H1 (cell line): ENCODE data around the gene CNTN6. TPM values are rescaled to one million over a fixed set of nuclear protein-coding genes. Genes with fewer than 3 reads are reported as not detected.

Experiments
- CTCF ChIA-PET: fragments of 300-600 bp; sonication (Branson Sonifier 250); formaldehyde crosslinking; loops from one replicate; lab custom pipeline; 2021; ENCODE audit not compliant: partially characterized antibody; lab: Charles Lee
- POLR2A ChIA-PET: fragments of 300-600 bp; sonication (Branson Sonifier 250); formaldehyde crosslinking; loops from one replicate; lab custom pipeline; 2021; ENCODE audit warnings: inconsistent platforms; ENCODE audit not compliant: partially characterized antibody; lab: Charles Lee
- DNase-seq, 2 experiments: peaks; one replicate each; pipeline versions ENCODE4 v3.0.0 to v3.0.0-alpha.2; 2010 to 2022; ENCODE audit warnings: low spot score in 2 of 2, low read depth in 1 of 2, mixed read lengths in 1 of 2
- FAIRE-seq: peaks from 2 replicates; lab custom pipeline; 2011; peaks lifted over from hg19 to GRCh38; lab: Jason Lieb, UNC
- H2AFZ ChIP-seq: 2 replicates; pipeline ENCODE4 v1.8.1; 2012; ENCODE audit warnings: low read length, inconsistent platforms
- H2AK5ac ChIP-seq: 2 replicates; pipeline ENCODE4 v1.6.1; 2013; ENCODE audit warnings: low read depth, low read length
- H2BK120ac ChIP-seq: replicated peaks from 2 replicates; pipeline ENCODE3; 2013; ENCODE audit warnings: low read depth, low read length, inconsistent platforms
- H2BK12ac ChIP-seq: 2 replicates; pipeline ENCODE4 v1.6.1; 2013; ENCODE audit warnings: low read depth, low read length
- H2BK15ac ChIP-seq: 2 replicates; pipeline ENCODE4 v1.6.1; 2013; ENCODE audit warnings: low read length
- H2BK20ac ChIP-seq: 2 replicates; pipeline ENCODE4 v1.6.1; 2013; ENCODE audit warnings: low read length
- H2BK5ac ChIP-seq: 2 replicates; pipeline ENCODE4 v1.6.1; 2013; ENCODE audit warnings: low read depth, low read length
- H3K14ac ChIP-seq: 2 replicates; pipeline ENCODE4 v1.6.1; 2013; ENCODE audit warnings: inconsistent platforms; ENCODE audit not compliant: insufficient read length
- H3K18ac ChIP-seq: 2 replicates; pipeline ENCODE4 v1.6.1; 2013; ENCODE audit warnings: low read length; ENCODE audit errors: extremely low read depth
- H3K23ac ChIP-seq: 2 replicates; pipeline ENCODE4 v1.6.1; 2013; ENCODE audit warnings: inconsistent platforms; ENCODE audit not compliant: insufficient read length
- H3K23me2 ChIP-seq: 2 replicates; pipeline ENCODE4 v1.6.1; 2013; ENCODE audit warnings: low read depth, low read length
- H3K27ac ChIP-seq: 2 replicates; pipeline ENCODE4 v1.6.1; 2011; ENCODE audit warnings: low read depth, low read length, inconsistent platforms
- H3K27me3 ChIP-seq, 4 experiments: replicated peaks in 1 of 4; 1 replicate in 1 of 4; 2 replicates in 3 of 4; pipeline versions ENCODE4 v1.6.1 to v1.8.1; 2011 to 2013; ENCODE audit warnings: low read length in 3 of 4, mild to moderate bottlenecking in 3 of 4, inconsistent platforms in 2 of 4, mixed read lengths in 2 of 4, moderate library complexity in 1 of 4; ENCODE audit not compliant: control insufficient read depth in 3 of 4, insufficient read depth in 3 of 4; ENCODE audit errors: extremely low read depth in 1 of 4
- H3K36me3 ChIP-seq, 4 experiments: 2 replicates each; pipeline versions ENCODE4 v1.6.1 to v1.8.1; 2011 to 2013; ENCODE audit warnings: mild to moderate bottlenecking in 4 of 4, low read length in 3 of 4, moderate library complexity in 2 of 4, control low read depth in 1 of 4, inconsistent platforms in 1 of 4; ENCODE audit not compliant: insufficient read depth in 4 of 4, control insufficient read depth in 2 of 4
- H3K4ac ChIP-seq: replicated peaks from 2 replicates; pipeline ENCODE3; 2013; ENCODE audit warnings: low read length, low read depth, mixed read lengths, inconsistent platforms; ENCODE audit not compliant: insufficient read length
- H3K4me1 ChIP-seq, 4 experiments: replicated peaks in 1 of 4; 1 replicate in 1 of 4; 2 replicates in 3 of 4; pipeline versions ENCODE4 v1.6.1 to v1.8.1; 2011 to 2013; ENCODE audit warnings: low read length in 3 of 4, inconsistent platforms in 2 of 4, mixed read lengths in 1 of 4; ENCODE audit not compliant: insufficient read depth in 4 of 4, control insufficient read depth in 3 of 4
- H3K4me2 ChIP-seq, 2 experiments: 2 replicates each; pipeline versions ENCODE4 v1.6.1 to v1.8.1; 2011 to 2013; ENCODE audit warnings: low read depth in 2 of 2, low read length in 2 of 2, control low read depth in 1 of 2, inconsistent platforms in 1 of 2, mild to moderate bottlenecking in 1 of 2; ENCODE audit not compliant: insufficient read depth in 1 of 2
- H3K4me3 ChIP-seq, 4 experiments: fragments of 200-600, 300-600 bp in 1 of 4; sonication (generic), shearing (Covaris generic), sonication (Bioruptor Twin) in 1 of 4; 2 replicates each; pipeline versions ENCODE4 v1.5.1 to v1.8.1; 2011 to 2016; ENCODE audit warnings: low read length in 4 of 4, low read depth in 3 of 4, control low read depth in 2 of 4, inconsistent platforms in 2 of 4, mild to moderate bottlenecking in 2 of 4, mixed read lengths in 1 of 4, moderate library complexity in 1 of 4; ENCODE audit not compliant: insufficient read depth in 2 of 4; ENCODE audit errors: extremely low read depth in 1 of 4
- H3K56ac ChIP-seq: replicated peaks from 2 replicates; pipeline ENCODE3; 2013; ENCODE audit warnings: low read depth, mild to moderate bottlenecking, mixed read lengths, low read length, inconsistent platforms; ENCODE audit not compliant: insufficient read length
- H3K79me1 ChIP-seq: 2 replicates; pipeline ENCODE4 v1.6.1; 2013; ENCODE audit warnings: low read depth, low read length, control low read depth
- H3K79me2 ChIP-seq, 2 experiments: 2 replicates each; pipeline versions ENCODE4 v1.6.1 to v1.8.1; 2012 to 2013; ENCODE audit warnings: low read length in 2 of 2, mild to moderate bottlenecking in 2 of 2, inconsistent platforms in 1 of 2; ENCODE audit not compliant: insufficient read depth in 2 of 2, control insufficient read depth in 1 of 2
- H3K9ac ChIP-seq, 4 experiments: replicated peaks in 1 of 4; 1 replicate in 1 of 4; 2 replicates in 3 of 4; pipeline versions ENCODE4 v1.6.1 to v1.8.1; 2011 to 2013; ENCODE audit warnings: low read depth in 3 of 4, low read length in 3 of 4, control low read depth in 2 of 4, mild to moderate bottlenecking in 2 of 4, moderate library complexity in 2 of 4, inconsistent platforms in 1 of 4; ENCODE audit errors: extremely low read depth in 1 of 4
- H3K9me3 ChIP-seq, 2 experiments: 2 replicates each; pipeline versions ENCODE4 v1.6.1 to v1.8.1; 2012 to 2013; ENCODE audit warnings: mild to moderate bottlenecking in 2 of 2, moderate library complexity in 2 of 2, control low read depth in 1 of 2, inconsistent platforms in 1 of 2, low read depth in 1 of 2, low read length in 1 of 2, mixed read lengths in 1 of 2; ENCODE audit not compliant: insufficient read depth in 2 of 2
- H4K20me1 ChIP-seq, 2 experiments: replicated peaks in 1 of 2; 2 replicates each; pipeline versions ENCODE3 to v1.8.1; 2011 to 2013; ENCODE audit warnings: inconsistent platforms in 2 of 2, low read length in 2 of 2, mild to moderate bottlenecking in 1 of 2; ENCODE audit not compliant: insufficient read depth in 2 of 2, control insufficient read depth in 1 of 2
- H4K5ac ChIP-seq: 2 replicates; pipeline ENCODE4 v1.6.1; 2013; ENCODE audit warnings: low read length, low read depth, mixed read lengths, inconsistent platforms; ENCODE audit not compliant: insufficient read length
- H4K8ac ChIP-seq: 2 replicates; pipeline ENCODE4 v1.8.0; 2013; ENCODE audit warnings: mild to moderate bottlenecking, moderate library complexity, low read length, inconsistent platforms; ENCODE audit not compliant: insufficient read depth; ENCODE audit errors: extremely low read depth
- H4K91ac ChIP-seq: replicated peaks from 2 replicates; pipeline ENCODE3; 2013; ENCODE audit warnings: low read length, mixed read lengths, inconsistent platforms; ENCODE audit not compliant: insufficient read length
- BRCA1 ChIP-seq: IDR thresholded peaks from 2 replicates; pipeline ENCODE4 v1.6.1; 2012; ENCODE audit warnings: low read depth, low read length, improper control_type of control experiment
- CBX8 ChIP-seq: fragments of 300-800, 300-1000 bp; sonication (generic); IDR thresholded peaks from 2 replicates; pipeline ENCODE4 v1.7.1; 2016; ENCODE audit warnings: low read depth, low read length, borderline replicate concordance
- CEBPB ChIP-seq: IDR thresholded peaks from 2 replicates; pipeline ENCODE4 v1.6.1; 2012; ENCODE audit warnings: low read depth, low read length
- CREB1 ChIP-seq: IDR thresholded peaks from 2 replicates; pipeline ENCODE4 v1.6.1; 2012; ENCODE audit warnings: inconsistent platforms
- EGR1 ChIP-seq: IDR thresholded peaks from 2 replicates; pipeline ENCODE4 v1.6.1; 2011; ENCODE audit warnings: low read depth, low read length, borderline replicate concordance
- PHF8 ChIP-seq: fragments of 200-600 bp; sonication (generic); conservative IDR thresholded peaks from 2 replicates; pipeline ENCODE4 v1.7.1; 2012; ENCODE audit warnings: low read depth, mild to moderate bottlenecking, inconsistent platforms, low read length, moderate library complexity
- RNF2 ChIP-seq: fragments of 200-900, 300-1000 bp; sonication (generic); IDR thresholded peaks from 2 replicates; pipeline ENCODE4 v1.7.1; 2016; ENCODE audit warnings: borderline replicate concordance, low read depth, mild to moderate bottlenecking, antibody characterized with exemption, low read length; ENCODE audit not compliant: poor library complexity, severe bottlenecking; ENCODE audit errors: missing control alignments
- SIN3A ChIP-seq, 2 experiments: IDR thresholded peaks in 1 of 2; conservative IDR thresholded peaks in 1 of 2; 2 replicates each; pipeline ENCODE4 v1.6.1; 2011 to 2012; ENCODE audit warnings: low read length in 2 of 2, improper control_type of control experiment in 1 of 2, low read depth in 1 of 2, mild to moderate bottlenecking in 1 of 2
- SP2 ChIP-seq: IDR thresholded peaks from 2 replicates; pipeline ENCODE4 v1.6.1; 2012; ENCODE audit warnings: mild to moderate bottlenecking, low read length, inconsistent platforms
- SP4 ChIP-seq: IDR thresholded peaks from 2 replicates; pipeline ENCODE4 v1.6.1; 2012; ENCODE audit warnings: low read length, inconsistent platforms
- SRF ChIP-seq: IDR thresholded peaks from 2 replicates; pipeline ENCODE4 v1.6.1; 2011; ENCODE audit warnings: mild to moderate bottlenecking, low read depth, low read length, moderate library complexity
- TAF1 ChIP-seq: IDR thresholded peaks from 2 replicates; pipeline ENCODE4 v1.6.1; 2011; ENCODE audit warnings: mild to moderate bottlenecking, low read depth, low read length
- TAF7 ChIP-seq: optimal IDR thresholded peaks from 2 replicates; pipeline ENCODE3; 2011; ENCODE audit warnings: low read depth, mild to moderate bottlenecking, inconsistent platforms, low read length, moderate library complexity, borderline replicate concordance
- WGBS, 2 experiments: shearing (Covaris generic) in 1 of 2; methylation state at CpG; one replicate each; pipeline versions ENCODE4 v1.1.6 to v1.1.7; 2013 to 2015; ENCODE audit warnings: low lambda C conversion rate in 2 of 2, mixed read lengths in 2 of 2, inconsistent platforms in 1 of 2, low coverage in 1 of 2, missing lambda C conversion rate in 1 of 2; ENCODE audit not compliant: insufficient replicate concordance in 2 of 2, insufficient coverage in 1 of 2, insufficient read length in 1 of 2; ENCODE audit errors: extremely low coverage in 1 of 2, missing lambda C conversion rate in 1 of 2; 5-methylcytosine and 5-hydroxymethylcytosine counted together
- polyA plus RNA-seq, 7 experiments: library from polyadenylated mRNA; depleted of rRNA in 3 of 7; stranded (reverse) in 5 of 7; unstranded in 2 of 7; fragments of >200 nt in 5 of 7; fragments of 200-250 nt in 2 of 7; gene quantifications; 1 replicate in 5 of 7; 2 replicates in 1 of 7; 4 replicates in 1 of 7; pipeline versions ENCODE4 v1.2.1 to v1.2.3, GENCODE V29; 2011 to 2013; ENCODE audit warnings: missing spikeins in 2 of 7, mixed read lengths in 2 of 7
- total RNA-seq: library from RNA; stranded (reverse); fragmentation: NEBNext Ultra II Directional; extraction: Animal tissue kit (Norgen Biotek cat#: 25700); gene quantifications from 2 replicates; pipeline ENCODE4 v1.2.1, GENCODE V29; 2021
- TF ChIP-seq, protein P1 (sequence below): IDR thresholded peaks from 2 replicates; pipeline ENCODE4 v1.6.1; 2011; ENCODE audit warnings: low read depth, mild to moderate bottlenecking, low read length; ENCODE audit not compliant: insufficient read depth

Gene CNTN6
- total and polyA plus RNA-seq, 2 of the 8 experiments (the other 6 are each of a cell fraction or from before 2014, with no cell fraction given): not detected

DNA sequence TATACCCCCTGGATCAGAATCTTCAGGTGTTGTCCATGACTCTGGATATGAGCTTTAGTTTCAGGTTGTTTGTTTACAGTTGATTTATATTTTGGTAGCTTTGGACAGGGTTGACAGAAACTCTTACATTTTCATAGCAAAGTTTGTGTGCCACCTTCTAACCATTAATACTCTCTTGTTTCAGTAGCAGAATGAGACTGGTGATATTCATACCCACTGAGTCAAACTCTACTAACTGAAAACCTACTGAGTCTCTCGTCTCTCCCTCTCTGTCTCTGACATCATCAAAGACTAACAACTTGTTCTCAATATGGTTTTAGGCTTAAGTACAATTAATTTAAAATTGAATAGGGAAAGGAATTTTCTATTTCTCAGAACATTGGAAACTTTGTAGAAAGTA, 282.3 kb downstream of the CNTN6 start:
- 94% methylated on average over 1 of the region's 1 CpG; no CpG with 5 or more reads in 1 of the 2 experiments for WGBS, 2 experiments
- no peak for DNase-seq
- no peak overlapping the region for H2BK5ac ChIP-seq
- no peak overlapping the region for H2BK15ac ChIP-seq
- H2BK120ac ChIP-seq: no peak overlapping the region
- H3K9me3 ChIP-seq: no peaks in the 10 kb centered on the region
- no peaks in the 10 kb centered on the region for H3K79me2 ChIP-seq
- H2BK20ac ChIP-seq: no peak overlapping the region
- no peak overlapping the region for H3K4me3 ChIP-seq
- H2AK5ac ChIP-seq: no peak overlapping the region
- no peak overlapping the region for H4K5ac ChIP-seq
- H3K36me3 ChIP-seq: no peaks in the 10 kb centered on the region
- no peak for FAIRE-seq
- no peak overlapping the region for H3K4ac ChIP-seq
- no peak overlapping the region for H3K14ac ChIP-seq
- no peak overlapping the region for H2BK12ac ChIP-seq
- H3K4me2 ChIP-seq: no peak overlapping the region
- H3K9ac ChIP-seq: no peak overlapping the region
- no peaks in the 10 kb centered on the region for H3K23me2 ChIP-seq
- H3K23ac ChIP-seq: no peak overlapping the region
- TF ChIP-seq EGR1 (no peak), BRCA1 (no peak), CREB1 (no peak), SRF (no peak), TAF7 (no peak), CBX8 (no peak), SP2 (no peak), RNF2 (no peak), PHF8 (no peak), CEBPB (no peak), SP4 (no peak), TAF1 (no peak), SIN3A (conservative IDR thresholded peaks at IDR 0.05 in 1 of 2, IDR thresholded peaks at IDR 0.05 in 1 of 2; ENCODE audit: low read depth in 1 of 2, low read length in 2 of 2) (no peak)
- TF ChIP-seq, protein P1, sequence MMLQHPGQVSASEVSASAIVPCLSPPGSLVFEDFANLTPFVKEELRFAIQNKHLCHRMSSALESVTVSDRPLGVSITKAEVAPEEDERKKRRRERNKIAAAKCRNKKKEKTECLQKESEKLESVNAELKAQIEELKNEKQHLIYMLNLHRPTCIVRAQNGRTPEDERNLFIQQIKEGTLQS: no peak
- H3K56ac ChIP-seq: no peak overlapping the region
- ChIA-PET POLR2A (no interaction called here), CTCF (interaction anchor here (1.1 kb wide), 1 partner anchor 222 kb away, joined by 3 read pairs; no protein-coding TSS in a partner anchor)
- no peak overlapping the region for H2AFZ ChIP-seq
- no peaks in the 10 kb centered on the region for H4K20me1 ChIP-seq
- H3K79me1 ChIP-seq: no peaks in the 10 kb centered on the region
- no peak overlapping the region for H3K18ac ChIP-seq
- no peaks in the 10 kb centered on the region for H3K4me1 ChIP-seq
- no peaks in the 10 kb centered on the region for H3K27me3 ChIP-seq
- H4K8ac ChIP-seq: no peak overlapping the region
- no peak overlapping the region for H4K91ac ChIP-seq
- no peak overlapping the region for H3K27ac ChIP-seq
